ENCODE data around the gene MPPED2.
A peak's percentile ranks its signal among the peaks of the same experiment; 100 is the strongest.

MPPED2 gene, protein sequence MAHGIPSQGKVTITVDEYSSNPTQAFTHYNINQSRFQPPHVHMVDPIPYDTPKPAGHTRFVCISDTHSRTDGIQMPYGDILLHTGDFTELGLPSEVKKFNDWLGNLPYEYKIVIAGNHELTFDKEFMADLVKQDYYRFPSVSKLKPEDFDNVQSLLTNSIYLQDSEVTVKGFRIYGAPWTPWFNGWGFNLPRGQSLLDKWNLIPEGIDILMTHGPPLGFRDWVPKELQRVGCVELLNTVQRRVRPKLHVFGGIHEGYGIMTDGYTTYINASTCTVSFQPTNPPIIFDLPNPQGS

DNA sequence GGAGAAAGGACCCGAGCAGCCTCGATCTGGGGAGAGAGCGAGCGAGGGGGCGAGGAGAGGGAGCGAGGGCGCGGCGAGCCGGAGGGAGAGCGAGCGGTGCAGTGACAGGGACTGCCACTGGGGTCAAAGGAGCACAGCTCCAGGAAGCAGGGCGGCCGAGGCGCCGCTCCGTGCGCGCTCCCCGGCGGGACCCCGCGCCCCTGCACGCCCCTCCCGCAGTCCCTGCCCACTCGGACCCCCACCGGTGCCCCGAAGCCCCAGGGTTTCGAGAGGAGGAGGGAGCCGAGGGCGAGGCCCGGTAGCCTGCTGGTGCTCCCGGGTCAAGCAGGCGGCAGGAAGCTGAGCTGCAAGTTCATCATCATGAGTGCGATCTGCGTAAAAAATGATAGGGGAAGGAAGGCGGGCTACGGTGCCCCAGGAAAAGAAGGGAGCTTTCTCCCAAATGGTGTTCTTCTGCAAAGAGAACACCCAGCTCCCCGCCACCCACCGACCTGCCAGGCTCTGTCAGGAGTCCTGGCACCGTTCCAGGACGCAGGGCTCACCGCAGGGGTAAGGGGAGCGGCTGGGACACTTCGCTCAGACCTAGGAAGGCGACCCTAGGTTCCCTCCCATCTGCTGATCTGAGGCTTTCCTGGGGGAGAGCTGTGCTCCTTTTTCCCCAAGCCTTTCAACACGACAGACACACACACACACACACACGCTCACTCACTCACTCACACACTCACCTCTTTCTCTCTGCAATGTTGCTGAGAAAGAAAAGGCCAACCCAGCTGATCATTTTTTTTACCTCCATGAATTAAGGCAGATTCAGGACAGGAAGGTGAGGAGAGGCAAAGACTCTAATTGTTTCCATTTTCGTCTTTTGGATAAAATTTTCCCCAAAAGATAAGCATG lies at the start of gene MPPED2:
TSS of gene MPPED2 (minus strand) at position 103 of the 894 bp plus-strand sequence. CDS start 5,980 bp downstream, outside the sequence.
- DNase-seq: peak; percentile 29

GRCh38 chr11:30635401-30635989 lies 49.3 kb upstream of the MPPED2 start:
- DNase-seq: no peak

- no peak for DNase-seq
Measured at GRCh38 chr11:30631148-30631547, 45.0 kb upstream of the MPPED2 start.

DNA sequence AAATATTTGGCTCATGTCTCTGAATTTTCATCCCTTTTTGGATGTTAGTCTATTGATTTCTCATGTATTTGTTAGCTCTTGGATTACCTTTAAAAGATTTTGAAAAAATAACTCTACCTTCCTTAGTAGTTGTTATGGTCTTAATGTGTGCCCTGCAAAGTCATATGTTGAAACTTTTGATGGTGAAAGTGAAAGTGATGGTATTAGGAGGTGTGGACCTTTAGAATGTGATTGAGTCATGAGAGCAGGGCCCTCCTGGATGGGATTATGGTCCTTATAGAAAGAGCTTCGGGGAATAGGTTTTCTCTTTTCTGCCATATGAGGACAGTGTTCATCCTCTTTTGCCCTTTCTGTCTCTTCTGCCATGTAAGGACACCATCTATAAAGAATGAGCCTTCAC lies 33.6 kb upstream of the MPPED2 start:
- DNase-seq: no peak

DNA sequence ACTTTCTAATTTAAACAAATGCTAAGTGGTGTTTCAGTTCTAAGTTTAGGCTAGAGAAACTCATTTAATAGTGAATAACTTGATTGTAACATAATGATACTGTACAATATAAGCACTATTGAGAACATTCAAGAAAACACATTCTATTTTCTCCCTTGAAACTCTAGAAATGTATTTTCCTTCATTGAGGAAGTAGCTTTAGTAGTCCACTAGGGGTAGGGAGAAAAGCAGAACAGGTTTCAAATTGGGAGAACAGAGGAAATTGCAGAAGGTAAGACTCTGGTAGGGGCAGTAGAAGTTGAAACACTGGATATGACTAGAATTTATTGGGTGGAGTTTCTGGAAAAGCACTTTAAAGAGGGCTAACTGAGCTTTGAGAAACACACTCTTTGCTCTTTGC lies 31.6 kb upstream of the MPPED2 start:
- no peak for DNase-seq

GRCh38 chr11:30610628-30611027 lies 24.5 kb upstream of the MPPED2 start:
- no peak for DNase-seq

GRCh38 chr11:30608534-30608933 lies 22.4 kb upstream of the MPPED2 start:
- no peak for DNase-seq

DNA sequence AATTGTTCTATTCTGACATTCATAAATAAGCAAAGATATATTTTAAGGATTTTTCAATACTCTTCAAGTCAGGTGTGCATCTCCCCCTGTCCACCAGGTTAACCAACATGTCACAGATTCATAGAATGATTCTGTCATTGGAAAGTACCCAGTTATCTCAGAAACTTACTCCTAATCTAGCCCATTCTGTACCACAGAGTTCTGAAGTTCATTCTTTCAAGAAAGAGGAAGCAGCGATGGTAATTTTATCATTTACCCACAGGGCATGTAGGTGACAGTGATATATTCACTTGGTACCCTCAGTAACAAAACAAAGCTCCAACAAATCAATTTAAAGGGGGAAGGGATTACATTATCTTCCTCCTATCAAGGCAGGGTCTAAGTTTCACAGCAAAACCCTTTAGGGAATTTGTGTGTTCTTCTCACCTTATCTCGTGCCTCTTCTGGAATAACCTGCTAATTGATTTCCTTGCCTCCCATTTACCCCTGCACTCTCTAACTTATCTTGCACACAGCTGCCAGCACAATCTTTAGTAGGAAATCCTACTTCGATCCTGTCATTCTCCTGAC lies 19.0 kb upstream of the MPPED2 start:
- DNase-seq: no peak

DNA sequence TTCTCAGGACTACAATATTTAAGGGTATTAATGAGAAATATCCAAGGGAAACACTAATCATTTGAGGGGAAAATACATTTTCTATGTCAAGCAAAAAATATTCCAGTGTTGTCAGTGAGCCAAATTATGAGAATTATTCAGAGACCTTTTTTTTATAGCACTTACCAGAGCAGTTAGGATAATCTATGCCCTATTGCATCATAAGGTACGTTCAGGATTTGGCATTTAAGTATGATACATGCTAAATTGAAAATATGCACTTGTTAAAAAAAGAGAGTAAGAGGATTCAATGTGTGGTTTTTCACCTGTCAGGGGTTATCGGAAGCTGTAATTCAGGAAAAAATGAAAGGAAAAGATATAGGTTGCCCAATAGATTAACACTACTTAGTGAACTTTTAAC lies 17.2 kb upstream of the MPPED2 start:
- DNase-seq: no peak

GRCh38 chr11:30596832-30597231 lies 10.7 kb upstream of the MPPED2 start:
- no peak for DNase-seq

- no peak for DNase-seq
Measured at GRCh38 chr11:30595934-30596333, 9.8 kb upstream of the MPPED2 start.

DNA sequence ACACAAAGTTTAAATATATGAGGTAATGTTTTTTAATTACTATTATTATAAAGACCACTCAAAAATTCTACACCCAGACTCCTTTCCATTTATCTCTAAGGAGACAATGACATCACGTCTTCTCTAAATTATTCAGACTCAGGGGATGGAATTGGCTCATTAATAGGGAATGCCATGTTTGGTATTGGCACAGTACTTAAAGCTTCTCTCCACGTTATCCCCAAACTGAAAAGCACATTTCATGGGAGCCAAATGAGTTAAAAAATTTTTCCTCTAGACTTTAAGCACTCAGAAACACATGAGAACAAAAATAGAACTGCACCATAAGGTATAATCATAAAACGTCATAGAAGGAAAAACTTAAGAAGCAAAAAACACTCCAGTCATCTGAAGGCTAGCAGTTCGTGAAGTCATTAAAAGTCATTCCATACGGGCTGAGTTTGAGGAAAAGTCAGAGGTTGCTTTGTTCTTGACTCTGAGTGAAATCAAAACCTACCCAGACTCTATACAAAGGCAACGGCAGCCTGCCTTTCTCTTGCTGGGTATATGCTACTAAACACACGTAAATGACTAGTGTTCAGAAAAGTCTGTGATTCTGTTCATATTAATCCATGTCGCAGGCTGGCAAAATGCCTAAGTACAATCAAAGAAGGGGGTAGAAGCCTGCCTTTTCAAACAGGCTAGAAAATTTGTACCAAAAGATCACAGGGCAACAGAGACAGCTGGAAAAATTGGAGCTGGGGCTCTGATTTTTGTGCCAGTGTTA lies 8.7 kb upstream of the MPPED2 start:
- no peak for DNase-seq

- no peak for DNase-seq
Measured at GRCh38 chr11:30587269-30587812, 1.2 kb upstream of the MPPED2 start.

DNA sequence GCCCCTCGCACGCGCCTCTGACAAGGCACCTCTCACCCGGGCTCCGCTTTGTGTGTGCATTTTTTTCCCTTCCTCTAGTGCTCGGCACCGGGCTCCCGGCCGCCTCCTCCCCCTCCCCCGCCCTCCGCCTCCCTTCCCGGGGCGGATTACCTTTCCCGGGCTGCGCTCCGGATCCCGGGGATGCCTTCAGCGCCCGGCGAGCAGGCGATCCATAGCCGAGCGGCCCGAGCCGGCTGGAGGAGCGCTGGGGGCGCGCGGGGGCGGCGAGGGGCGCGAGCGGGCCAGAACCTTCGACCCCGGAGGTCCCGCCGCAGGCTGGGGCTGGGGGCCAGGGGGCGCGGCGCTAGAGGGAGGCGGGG lies 282 bp downstream of the MPPED2 start:
- DNase-seq: no peak

GRCh38 chr11:30585125-30585891 lies 845 bp downstream of the MPPED2 start:
- peak; percentile 17 for DNase-seq

- no peak for DNase-seq
Measured at GRCh38 chr11:30583476-30584280, 2.5 kb downstream of the MPPED2 start.

DNA sequence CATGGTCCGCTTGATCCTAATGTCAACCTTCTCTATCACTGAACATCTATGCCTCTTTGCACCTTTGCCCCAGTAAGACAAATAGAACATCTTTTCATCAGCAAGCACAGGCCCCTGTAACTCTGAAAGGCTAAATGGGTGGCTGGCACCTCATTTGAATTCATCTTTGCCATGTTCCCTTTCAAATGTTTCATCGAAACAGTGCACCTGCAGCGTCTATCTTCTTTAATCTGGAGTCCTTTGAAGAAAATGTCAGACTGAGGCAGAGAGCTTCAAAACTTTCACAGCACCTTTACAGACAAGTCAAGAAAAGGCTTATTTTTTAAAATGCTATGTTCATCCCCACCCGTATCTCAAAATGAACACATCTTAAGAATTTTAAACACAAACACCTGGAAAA lies 3.4 kb downstream of the MPPED2 start:
- DNase-seq: no peak

GRCh38 chr11:30581675-30582074 lies 4.5 kb downstream of the MPPED2 start:
- DNase-seq: no peak

GRCh38 chr11:30580573-30580972 lies 5.6 kb downstream of the MPPED2 start:
- no peak for DNase-seq

- DNase-seq: no peak
Measured at GRCh38 chr11:30579415-30580175, 6.6 kb downstream of the MPPED2 start.

All from activated T-cell treated with anti-CD3 and anti-CD28 coated beads, Interleukin-2, amount 50 U/mL, for 1 hour (primary cell).